Breast epithelium (tissue), 4 donors: ENCODE results near the gene ESYT2. TPM values are rescaled to one million over a fixed set of nuclear protein-coding genes. Genes with fewer than 3 reads are reported as not detected.
A peak's percentile ranks its signal among the peaks of the same experiment; 100 is the strongest.

ENCODE experiments used
- DNase-seq, 2 donors: peaks; one replicate each; pipeline ENCODE4 v3.0.0-alpha.2; 2019; ENCODE audit warnings: low spot score in 2 of 2
- H3K27ac ChIP-seq, 2 donors: fragments of 200-600 bp; sonication (generic) in 1 of 2; one replicate each; pipeline ENCODE4 v1.5.1; 2016 to 2019; ENCODE audit warnings: mild to moderate bottlenecking in 1 of 2
- H3K27me3 ChIP-seq, 2 donors: fragments of 200-600 bp; sonication (generic) in 1 of 2; one replicate each; pipeline versions ENCODE4 v1.5.1 to v1.6.0; 2017 to 2019; ENCODE audit warnings: control low read depth in 1 of 2, mild to moderate bottlenecking in 1 of 2
- H3K36me3 ChIP-seq: fragments of 200-600 bp; one replicate; pipeline ENCODE4 v1.5.1; 2019
- H3K4me1 ChIP-seq, 2 donors: fragments of 200-600 bp; sonication (generic); one replicate each; pipeline ENCODE4 v1.5.1; 2016 to 2019; ENCODE audit warnings: control low read depth in 1 of 2
- H3K4me3 ChIP-seq, 3 donors: fragments of 200-600 bp; sonication (generic); 1 replicate in 2 of 3; 2 replicates in 1 of 3; pipeline ENCODE4 v1.5.1; 2016 to 2019; ENCODE audit warnings: mild to moderate bottlenecking in 3 of 3, moderate library complexity in 2 of 3
- H3K9me3 ChIP-seq, 2 donors: fragments of 200-600 bp; sonication (generic) in 1 of 2; one replicate each; pipeline ENCODE4 v1.5.1; 2016 to 2019; ENCODE audit warnings: control low read depth in 1 of 2
- POLR2A ChIP-seq: fragments of 450-650 bp; IDR thresholded peaks from one replicate; pipeline ENCODE4 v1.6.1; 2016; ENCODE audit warnings: antibody characterized with exemption, mild to moderate bottlenecking, moderate library complexity
- POLR2AphosphoS5 ChIP-seq, 3 donors: sonication (generic); formaldehyde crosslinking; IDR thresholded peaks; one replicate each; pipeline ENCODE4 v1.6.1; 2017; ENCODE audit warnings: antibody characterized with exemption in 3 of 3
- intact Hi-C: fragments of 100-400 bp; cut with DNase I; formaldehyde crosslinking; loops from one replicate; pipeline ENCODE4 v1.15.1; 2023; ENCODE audit warnings: low total_unique reads
- total RNA-seq, 3 donors: library from RNA; depleted of rRNA; stranded (reverse); fragments of >200 nt; gene quantifications; one replicate each; pipeline ENCODE4 v1.1.0, GENCODE V29; 2016
- TF ChIP-seq, protein P1 (sequence below), 3 donors: fragments of 450-650 bp; IDR thresholded peaks; one replicate each; pipeline ENCODE4 v1.5.1; 2016 to 2017; ENCODE audit warnings: antibody characterized with exemption in 3 of 3, mild to moderate bottlenecking in 3 of 3, moderate library complexity in 3 of 3

ESYT2 gene
- total RNA-seq, 3 donors from 2014 or later = 97.3 to 155 (median 115) TPM

DNA sequence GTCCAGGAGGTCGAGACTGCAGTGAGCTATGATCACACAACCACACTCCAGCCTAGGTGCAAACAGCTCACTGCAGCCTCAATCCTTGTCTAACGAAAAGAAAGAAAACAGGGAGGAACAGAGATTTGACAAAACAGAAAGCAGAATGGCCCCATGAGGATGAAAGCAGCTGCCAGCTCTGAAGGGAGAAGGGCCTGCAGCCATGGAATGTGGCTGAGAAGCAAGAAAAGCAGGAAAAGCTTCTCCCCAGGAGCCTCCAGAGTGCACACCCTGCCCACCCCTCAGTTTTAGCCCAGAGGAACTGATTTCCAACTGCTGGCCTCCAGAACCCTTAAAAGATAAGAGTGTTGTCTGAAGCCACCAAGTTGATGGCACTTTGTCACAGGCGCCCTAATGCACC lies 13.0 kb downstream of the ESYT2 start:
- Histone ChIP-seq H3K27me3 (no peaks in the 10 kb centered on the region), H3K4me3 (peak overlapping the region in 2 of 3 donors; percentile 2 to 13), H3K4me1 (peaks cover 4 to 43% of the 10 kb centered on the region in 2 donors), H3K36me3 (no peaks in the 10 kb centered on the region), H3K9me3 (no peaks in the 10 kb centered on the region), H3K27ac (peak overlapping the region; percentile 96 to 98)
- DNase-seq = no peak
- intact Hi-C loops = no loop called here
- TF ChIP-seq, protein P1, sequence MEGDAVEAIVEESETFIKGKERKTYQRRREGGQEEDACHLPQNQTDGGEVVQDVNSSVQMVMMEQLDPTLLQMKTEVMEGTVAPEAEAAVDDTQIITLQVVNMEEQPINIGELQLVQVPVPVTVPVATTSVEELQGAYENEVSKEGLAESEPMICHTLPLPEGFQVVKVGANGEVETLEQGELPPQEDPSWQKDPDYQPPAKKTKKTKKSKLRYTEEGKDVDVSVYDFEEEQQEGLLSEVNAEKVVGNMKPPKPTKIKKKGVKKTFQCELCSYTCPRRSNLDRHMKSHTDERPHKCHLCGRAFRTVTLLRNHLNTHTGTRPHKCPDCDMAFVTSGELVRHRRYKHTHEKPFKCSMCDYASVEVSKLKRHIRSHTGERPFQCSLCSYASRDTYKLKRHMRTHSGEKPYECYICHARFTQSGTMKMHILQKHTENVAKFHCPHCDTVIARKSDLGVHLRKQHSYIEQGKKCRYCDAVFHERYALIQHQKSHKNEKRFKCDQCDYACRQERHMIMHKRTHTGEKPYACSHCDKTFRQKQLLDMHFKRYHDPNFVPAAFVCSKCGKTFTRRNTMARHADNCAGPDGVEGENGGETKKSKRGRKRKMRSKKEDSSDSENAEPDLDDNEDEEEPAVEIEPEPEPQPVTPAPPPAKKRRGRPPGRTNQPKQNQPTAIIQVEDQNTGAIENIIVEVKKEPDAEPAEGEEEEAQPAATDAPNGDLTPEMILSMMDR (IDR thresholded peaks at IDR 0.05) = no peak
- no peak for TF ChIP-seq POLR2AphosphoS5 (IDR thresholded peaks at IDR 0.05)
- TF ChIP-seq POLR2A = no peak

DNA sequence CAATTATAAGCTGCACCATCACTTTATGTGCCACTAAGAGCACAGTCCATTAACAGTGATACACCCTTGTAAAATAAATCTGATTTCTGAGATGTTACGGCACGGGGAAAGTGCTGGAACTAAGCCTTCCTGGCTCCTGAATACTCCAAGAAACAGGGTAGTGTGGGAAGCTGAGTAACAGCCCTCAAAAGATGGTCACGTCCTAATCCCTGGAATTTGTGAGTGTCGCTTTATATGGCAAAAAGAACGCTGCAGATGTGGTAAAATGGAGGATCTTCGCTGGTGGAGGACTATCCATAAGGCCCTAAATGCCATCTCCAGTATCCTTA lies 13.5 kb downstream of the ESYT2 start:
- H3K4me3 ChIP-seq = no peak overlapping the region
- no peak for TF ChIP-seq POLR2A
- no peak for TF ChIP-seq POLR2AphosphoS5 (IDR thresholded peaks at IDR 0.05)
- TF ChIP-seq, protein P1 (IDR thresholded peaks at IDR 0.05) = no peak
- H3K27ac ChIP-seq = peak overlapping the region; percentile 96 to 98
- intact Hi-C loops = no loop called here
- no peaks in the 10 kb centered on the region for H3K9me3 ChIP-seq
- no peaks in the 10 kb centered on the region for H3K36me3 ChIP-seq
- no peaks in the 10 kb centered on the region for H3K27me3 ChIP-seq
- peaks cover 4 to 40% of the 10 kb centered on the region in 2 donors for H3K4me1 ChIP-seq
- no peak for DNase-seq

DNA sequence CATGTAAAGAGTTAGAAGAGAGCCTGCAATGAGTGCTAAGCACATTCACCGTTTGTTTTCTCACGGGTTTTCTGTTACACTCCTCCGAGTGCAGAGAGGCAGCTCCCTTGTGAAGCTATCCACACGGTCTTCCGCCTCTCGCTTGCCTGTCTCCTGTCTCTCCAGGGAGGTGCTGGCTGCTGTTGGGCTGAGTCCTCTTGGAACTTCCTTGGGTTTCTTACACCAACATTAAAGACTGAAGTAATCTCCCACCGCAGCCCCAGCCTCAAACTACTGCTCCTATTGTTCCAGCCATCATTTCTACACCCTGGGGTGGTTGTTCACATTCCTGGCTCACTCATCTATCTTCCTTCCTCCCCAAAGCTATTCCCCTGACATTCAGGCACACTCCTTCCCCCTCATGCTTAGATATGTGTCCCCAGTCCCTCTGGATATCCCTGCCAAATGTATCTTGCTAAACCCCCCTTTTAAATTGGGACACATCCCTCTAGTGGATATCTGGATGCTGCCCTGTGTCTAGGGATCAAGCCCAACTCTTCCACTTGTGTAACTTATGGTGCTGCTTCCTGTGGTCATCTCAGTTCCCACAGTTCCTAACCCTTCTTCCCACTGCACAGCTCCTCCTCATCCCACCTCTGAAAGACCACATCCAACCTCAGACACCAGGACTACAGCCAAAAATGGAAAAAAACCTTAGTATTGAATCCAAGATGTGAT lies 14.1 kb downstream of the ESYT2 start:
- H3K9me3 ChIP-seq = no peaks in the 10 kb centered on the region
- intact Hi-C loops = no loop called here
- TF ChIP-seq POLR2AphosphoS5 (IDR thresholded peaks at IDR 0.05) (no peak), POLR2A (no peak)
- TF ChIP-seq, protein P1 (IDR thresholded peaks at IDR 0.05) = no peak
- DNase-seq = no peak
- H3K27ac ChIP-seq = peak overlapping the region; percentile 96 to 98
- H3K4me3 ChIP-seq = no peak overlapping the region
- no peaks in the 10 kb centered on the region for H3K36me3 ChIP-seq
- peaks cover 4 to 37% of the 10 kb centered on the region in 2 donors for H3K4me1 ChIP-seq
- no peaks in the 10 kb centered on the region for H3K27me3 ChIP-seq

DNA sequence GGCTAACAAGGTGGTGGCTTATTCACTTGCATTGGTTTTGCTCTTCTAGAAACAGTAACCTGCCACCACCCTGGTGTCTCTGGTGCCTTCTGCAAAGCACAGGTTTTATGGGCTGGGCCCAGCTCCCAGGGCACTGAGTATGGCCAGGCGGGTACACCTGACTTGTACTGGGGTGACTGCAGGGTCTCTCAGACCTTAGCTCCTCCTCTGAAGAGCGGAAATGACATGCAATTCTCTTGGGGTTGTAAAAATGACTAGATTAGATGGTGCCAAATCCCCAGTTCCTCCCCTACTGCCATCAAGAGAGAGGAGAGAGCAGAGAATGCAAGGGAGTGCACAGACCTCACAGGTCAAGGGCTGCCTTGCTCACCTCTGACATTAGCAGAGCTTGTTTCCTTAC lies 14.7 kb downstream of the ESYT2 start:
- DNase-seq = no peak
- intact Hi-C loops = no loop called here
- Histone ChIP-seq H3K4me1 (peaks cover 4 to 37% of the 10 kb centered on the region in 2 donors), H3K4me3 (no peak overlapping the region), H3K9me3 (no peaks in the 10 kb centered on the region), H3K36me3 (no peaks in the 10 kb centered on the region), H3K27me3 (no peaks in the 10 kb centered on the region), H3K27ac (peak overlapping the region; percentile 96 to 98)
- TF ChIP-seq POLR2AphosphoS5 (IDR thresholded peaks at IDR 0.05) = no peak

DNA sequence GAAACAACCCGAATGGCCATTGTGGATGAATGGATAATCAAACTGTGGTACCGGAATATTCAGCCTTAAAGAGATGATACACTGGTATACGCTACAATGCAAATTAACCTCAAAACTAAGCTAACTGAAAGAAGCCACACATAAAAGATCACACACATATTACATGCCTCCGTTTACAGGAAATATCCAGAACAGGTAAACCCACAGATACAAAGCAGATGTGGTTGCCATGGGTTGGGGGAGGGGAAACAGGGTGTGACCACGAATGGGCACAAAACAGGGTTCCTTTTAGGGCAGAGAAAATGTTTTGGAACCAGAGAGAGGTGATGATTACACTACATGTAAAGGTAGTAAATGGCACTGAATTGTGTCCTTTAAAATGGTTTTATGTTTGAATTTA lies 16.6 kb downstream of the ESYT2 start:
- intact Hi-C loops = no loop called here
- Histone ChIP-seq H3K27ac (peak overlapping the region; percentile 86 to 91), H3K4me1 (peaks cover 0 to 26% of the 10 kb centered on the region in 2 donors), H3K4me3 (no peak overlapping the region), H3K27me3 (no peaks in the 10 kb centered on the region), H3K36me3 (no peaks in the 10 kb centered on the region), H3K9me3 (no peaks in the 10 kb centered on the region)
- no peak for DNase-seq
- TF ChIP-seq, protein P1 (IDR thresholded peaks at IDR 0.05) = no peak
- TF ChIP-seq POLR2A (no peak), POLR2AphosphoS5 (IDR thresholded peaks at IDR 0.05) (no peak)
